Stimulated activated CD8-positive, alpha-beta memory T cell treated with anti-CD3 and anti-CD28 coated beads, Interleukin-7, amount 100 ng/mL, for 4 hours (primary cell): ENCODE data around the gene NNAT.

Experiments used
- DNase-seq, 2 donors: peaks; one replicate each; pipeline ENCODE4 v3.0.0-alpha.2; 2020; ENCODE audit warnings: low read depth in 2 of 2

The NNAT gene

DNA sequence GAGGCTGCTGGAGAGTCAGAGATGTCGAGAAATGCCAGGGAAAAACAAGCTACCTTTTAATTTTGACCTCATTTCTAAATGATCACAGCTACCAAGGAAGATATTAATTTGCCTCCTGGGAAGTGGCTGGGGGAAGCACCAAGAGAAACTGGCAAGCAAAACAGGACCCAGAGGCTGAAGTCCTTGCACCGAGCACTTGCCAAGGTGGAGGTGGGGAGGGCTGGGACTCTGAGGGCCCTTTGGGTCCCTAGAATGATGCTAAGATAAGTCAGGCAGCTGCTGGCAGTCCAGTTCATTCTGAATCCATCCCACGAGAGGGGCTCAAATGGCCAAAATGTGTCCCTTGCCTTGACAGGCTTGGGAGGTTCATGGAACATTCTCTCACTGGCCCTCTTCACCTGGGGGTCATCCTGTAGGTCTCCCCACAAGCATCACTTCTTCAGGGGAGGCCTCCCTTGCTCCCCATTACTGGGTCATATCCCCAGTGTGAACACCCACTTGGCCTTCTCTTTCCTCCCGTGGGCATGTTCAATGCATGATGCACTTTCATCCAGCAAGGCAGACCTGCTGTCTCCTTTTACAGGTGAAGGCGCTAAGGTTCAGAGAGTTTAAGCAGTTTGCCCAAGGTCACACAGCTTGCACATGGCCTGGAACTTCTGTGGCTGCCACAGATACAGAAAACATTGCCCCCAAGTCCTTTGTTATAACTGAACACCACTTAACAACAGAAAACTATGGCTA lies 45.7 kb downstream of the NNAT start:
- no peak for DNase-seq

- no peak for DNase-seq
Measured at GRCh38 chr20:37567331-37567665, 46.2 kb downstream of the NNAT start.

GRCh38 chr20:37567671-37568588 lies 46.9 kb downstream of the NNAT start:
- DNase-seq = no peak

DNA sequence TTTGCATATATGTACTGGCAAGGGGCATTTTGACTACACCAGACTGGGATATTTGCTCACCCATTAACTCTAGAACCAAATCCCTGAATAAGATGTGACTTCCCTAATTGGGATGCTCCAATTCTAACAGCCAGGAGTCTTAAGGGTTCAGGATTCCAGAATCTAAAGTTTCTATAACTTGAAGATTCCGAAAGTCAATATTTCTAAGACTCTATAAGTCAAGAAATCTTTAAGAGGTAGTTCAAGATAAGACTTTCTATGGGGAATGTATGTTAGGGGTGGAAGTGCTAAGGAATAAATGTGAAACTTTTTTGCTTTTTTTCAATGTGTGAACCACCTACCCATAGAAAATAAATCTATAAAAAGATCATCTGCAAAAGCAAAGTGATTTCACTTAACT lies 49.4 kb downstream of the NNAT start:
- DNase-seq = no peak

- DNase-seq = no peak
Measured at GRCh38 chr20:37571033-37571432, 50.0 kb downstream of the NNAT start.
